Measurements from ENCODE around the gene TENM3.

The TENM3 gene

DNA sequence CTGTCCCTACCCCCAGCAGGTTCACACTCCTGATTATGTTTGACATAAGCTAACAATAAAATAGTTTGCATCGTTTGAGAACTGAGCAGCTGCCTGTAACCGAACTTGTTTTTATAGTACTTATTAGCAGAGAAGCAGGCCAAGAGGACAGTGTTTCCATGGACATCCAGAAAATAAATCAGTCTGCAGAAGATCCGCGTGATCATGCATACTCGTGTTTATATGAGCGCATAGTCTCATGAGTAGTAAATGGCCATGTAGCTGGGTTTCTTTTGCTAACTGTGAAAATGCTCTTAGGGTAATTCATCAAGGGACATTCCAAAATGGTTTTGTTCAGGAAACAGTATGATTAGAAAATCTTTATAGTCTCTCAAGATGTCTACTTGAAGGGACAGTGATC lies 384.8 kb downstream of the TENM3 start:
- no peak for DNase-seq (ENCODE audit: low spot score)

DNA sequence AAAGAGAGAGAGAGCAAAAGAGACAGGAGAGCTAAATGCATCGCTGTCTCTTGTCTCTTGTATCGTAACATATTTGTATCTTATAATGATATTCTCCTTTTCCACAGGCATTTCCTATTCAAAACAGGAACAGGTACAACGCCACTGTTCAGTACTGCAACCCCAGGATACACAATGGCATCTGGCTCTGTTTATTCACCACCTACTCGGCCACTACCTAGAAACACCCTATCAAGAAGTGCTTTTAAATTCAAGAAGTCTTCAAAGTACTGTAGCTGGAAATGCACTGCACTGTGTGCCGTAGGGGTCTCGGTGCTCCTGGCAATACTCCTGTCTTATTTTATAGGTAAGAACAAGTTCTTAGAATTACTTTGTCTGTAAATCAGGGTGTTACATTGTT lies 385.3 kb downstream of the TENM3 start:
- no peak for DNase-seq (ENCODE audit: low spot score)

DNA sequence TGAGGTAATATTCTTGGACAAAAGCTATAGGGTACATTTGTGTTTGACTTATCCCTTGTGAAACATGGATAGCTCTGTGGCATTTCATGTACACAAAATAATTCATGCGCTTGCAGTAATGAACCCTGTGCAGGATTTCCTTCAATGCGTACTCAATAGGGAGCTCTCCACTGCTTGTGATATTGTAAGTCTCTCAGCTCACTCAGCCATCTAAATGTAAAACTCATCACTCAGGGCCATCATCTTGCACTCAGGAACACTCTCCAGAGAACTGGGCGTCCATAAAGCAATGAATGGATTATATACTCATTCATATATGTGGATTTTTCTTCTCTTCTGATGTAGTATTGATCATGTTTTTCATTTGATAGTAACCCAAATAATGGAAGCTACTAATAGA lies 385.9 kb downstream of the TENM3 start:
- DNase-seq (ENCODE audit: low spot score): no peak

DNA sequence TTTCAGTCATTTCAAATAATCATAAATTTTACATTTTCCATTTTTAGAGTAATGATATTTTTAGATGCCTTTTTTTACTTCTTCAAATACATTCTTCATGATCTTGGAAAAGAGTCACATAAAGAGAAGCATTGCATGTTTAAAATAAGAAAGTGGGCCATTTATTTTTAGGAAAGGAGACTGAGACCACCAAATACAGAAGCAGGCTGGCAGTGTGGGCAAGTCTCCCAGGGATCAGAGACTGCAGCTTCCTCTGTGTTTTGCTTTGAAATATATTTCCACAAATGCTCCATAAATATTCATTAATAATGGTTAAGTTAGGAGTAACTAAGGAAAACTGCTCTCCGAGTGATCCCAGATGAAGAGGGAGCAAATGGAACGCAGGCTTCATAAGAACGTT lies 397.3 kb downstream of the TENM3 start:
- DNase-seq (ENCODE audit: low spot score): no peak

DNA sequence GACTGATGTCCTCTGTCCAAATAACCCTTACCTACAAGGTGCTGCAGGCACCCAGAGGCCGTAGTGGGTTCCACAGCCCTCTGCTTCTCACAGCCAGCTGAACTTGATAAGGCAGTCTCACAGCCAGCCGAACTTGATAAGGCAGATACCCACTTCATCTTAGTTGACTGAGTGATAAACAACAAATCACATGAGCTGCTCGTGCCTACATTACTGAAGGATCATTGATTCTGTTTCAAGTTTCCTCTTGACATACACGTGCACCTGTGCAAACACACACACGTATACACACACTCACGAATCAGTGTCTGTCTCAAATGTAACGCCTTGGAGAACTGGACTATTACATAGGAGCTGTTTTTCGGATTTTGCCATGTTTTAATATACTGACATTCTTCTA lies 397.7 kb downstream of the TENM3 start:
- DNase-seq (ENCODE audit: low spot score): no peak

DNA sequence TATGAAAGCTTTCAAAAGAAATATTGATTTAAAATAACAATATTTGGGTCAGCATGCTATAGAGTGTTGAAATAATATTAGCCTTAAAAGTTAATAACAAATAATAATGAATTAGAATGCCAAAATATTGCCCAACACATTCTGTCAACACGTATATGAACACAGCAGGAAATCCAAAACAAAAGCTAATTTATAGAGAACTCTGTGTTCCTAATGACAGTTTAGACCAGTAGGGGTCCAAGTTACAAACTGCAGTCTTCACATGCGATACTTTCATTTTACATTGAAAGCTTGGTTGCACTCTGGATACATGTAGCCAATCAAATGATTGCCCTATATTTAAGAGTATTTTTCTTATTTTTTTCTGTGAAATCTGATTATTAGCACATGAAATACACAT lies 399.6 kb downstream of the TENM3 start:
- DNase-seq (ENCODE audit: low spot score): no peak

DNA sequence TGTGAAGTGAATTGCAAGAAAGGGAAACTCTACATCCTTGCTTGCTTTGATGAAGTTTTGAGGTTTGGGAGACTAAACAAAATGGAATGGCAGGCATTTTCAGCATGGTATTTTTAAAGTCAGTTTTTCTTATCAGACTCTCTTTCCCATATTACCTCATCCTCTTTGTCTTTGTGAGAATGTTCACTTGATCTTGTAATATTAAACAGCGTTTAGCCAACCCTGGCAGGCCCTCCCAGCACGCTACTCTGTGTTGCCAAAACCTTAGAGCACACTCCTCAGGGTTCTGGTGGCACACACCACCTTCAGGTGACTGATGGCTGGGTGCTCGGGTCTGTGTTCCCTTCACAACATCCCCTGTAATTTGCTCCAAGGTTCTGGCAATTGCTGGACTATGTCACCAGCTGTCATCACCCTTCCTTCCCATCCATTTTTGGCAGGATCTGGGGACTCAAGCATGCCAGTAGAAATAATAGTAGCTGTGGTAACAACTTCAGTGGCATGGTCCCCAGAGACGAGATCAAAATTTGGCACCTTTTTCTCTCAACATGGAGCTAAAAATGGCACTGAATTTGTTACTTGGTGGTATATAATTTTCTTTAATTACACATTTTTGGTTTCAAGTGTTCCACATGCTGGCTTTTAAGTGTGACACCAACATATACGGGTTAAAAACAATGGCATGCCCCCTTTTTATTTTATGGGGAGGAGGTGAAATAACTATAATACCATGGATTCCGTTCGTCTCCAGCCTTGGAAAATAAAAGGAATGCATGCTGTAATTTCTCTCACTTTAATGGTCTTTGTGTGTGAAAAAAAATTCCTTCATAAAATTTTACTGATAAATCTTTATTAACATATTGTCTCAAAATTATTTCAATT lies 400.8 kb downstream of the TENM3 start:
- peak; percentile 44 for DNase-seq (ENCODE audit: low spot score)

DNA sequence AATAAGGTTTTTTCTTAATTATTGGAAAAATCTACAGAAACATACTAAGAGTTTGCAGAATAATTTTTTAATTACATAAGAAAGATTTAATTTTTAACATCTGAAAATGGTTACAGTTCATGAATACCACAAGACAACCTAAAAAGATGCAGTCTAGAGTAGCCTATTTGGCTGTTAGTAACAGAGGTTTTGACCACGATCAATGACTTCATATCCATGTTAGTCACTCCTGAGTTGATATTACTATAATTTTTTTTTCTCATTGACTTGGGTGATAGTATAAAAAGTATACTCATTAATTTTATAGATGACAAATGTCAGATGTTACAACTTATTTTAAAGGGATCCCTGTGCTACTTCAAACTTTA lies 401.5 kb downstream of the TENM3 start:
- no peak for DNase-seq (ENCODE audit: low spot score)

DNA sequence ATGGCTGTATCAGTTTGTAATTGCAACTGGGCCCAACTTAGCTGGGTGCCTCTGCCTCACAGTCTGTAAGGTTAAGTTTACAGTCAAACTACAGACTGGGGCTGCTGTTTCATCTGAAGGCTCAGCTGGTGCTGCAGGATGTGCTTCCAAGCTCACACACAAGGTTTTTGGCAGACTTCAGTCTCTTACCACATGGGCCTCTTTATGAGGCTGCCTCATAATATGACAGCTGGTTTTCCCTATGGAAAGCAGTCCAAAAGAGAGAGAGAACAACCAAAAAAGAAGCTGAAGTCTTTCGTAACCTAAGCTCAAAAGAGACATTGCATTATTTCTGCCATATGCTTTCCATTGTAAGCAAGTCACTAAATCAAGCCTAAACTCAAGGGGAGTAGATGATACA lies 402.3 kb downstream of the TENM3 start:
- no peak for DNase-seq (ENCODE audit: low spot score)

DNA sequence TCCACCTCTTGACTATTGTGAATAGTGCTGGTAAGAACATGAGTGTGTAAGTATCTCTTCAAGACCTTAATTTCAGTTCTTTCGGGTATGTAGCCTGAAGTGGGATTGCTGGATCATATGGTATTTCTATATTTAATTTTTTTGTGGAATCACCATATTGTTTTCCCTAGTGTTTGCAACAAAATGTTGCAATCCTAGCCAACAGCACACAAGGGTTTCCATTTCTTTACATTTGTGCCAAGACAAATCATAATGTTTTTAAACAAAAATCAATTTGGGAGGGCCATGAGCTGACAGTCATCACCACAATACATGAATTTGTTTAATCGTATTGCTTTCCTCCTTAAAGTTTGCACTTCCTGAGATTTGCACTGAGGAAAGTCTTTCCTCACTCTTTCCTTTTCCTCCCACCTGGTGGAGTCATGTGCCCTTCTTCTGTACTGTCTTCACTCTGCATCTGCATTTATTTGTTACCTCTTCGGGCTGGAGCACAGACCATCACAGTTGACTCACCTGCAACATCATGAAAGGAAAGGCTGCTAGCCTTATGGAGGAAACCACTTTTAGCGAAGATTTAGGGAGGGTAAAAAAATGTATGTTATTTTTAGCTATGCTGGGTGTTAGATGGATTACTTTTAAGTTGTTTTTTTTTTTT lies 404.6 kb downstream of the TENM3 start:
- DNase-seq (ENCODE audit: low spot score): no peak

DNA sequence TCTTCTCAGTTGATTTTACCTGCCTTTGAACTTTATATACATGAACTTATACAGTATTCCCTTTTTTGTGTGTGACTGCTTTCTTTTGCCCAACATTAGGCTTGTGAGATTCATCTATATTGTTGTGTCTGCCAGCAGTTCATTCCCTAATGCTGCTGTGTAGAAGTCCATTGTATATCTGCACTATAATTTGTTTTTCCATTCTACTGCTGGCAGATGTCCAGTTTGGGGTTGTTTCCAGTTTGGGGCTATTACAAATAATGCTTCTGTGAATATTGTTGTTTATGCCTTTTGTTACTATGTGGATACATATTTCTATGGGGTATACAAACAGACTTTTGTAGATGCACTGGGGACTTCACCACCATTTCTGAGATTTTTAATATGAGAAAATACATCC lies 405.6 kb downstream of the TENM3 start:
- no peak for DNase-seq (ENCODE audit: low spot score)

DNA sequence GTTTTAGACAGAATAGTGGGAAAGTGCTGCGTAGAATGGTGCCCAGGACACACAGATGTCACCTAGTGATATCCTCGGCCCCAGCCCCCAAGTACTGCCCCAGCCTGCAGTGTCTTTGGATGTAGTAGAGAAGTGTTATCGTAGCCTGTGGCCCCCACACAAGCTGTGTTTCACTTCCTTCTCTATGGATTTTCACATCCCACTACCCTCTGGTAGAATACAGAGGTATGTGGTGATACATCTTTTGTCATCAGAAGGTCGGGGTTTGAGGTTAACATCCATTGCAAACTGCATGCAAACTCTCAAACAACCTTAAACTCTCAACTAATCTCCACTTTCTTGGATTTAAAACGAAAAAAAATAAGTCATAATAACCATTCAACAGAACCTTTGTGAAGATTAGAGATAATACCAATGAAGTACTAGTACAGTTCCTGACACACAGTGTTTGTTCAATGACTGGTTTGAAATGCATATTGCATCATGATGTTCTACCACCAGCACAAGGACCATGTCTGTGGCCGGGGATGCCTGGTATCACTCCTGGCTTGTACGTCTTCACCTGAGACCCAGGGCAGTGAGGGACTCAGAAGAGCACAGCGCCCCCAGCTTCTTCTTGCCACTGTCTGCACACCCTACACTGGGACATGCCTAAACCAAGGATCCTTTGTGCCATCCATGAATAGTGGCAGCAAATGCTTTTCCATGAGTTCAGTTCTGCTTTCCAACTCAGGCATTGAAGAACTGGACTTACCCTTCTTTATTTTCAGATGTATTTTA lies 406.7 kb downstream of the TENM3 start:
- no peak for DNase-seq (ENCODE audit: low spot score)

DNA sequence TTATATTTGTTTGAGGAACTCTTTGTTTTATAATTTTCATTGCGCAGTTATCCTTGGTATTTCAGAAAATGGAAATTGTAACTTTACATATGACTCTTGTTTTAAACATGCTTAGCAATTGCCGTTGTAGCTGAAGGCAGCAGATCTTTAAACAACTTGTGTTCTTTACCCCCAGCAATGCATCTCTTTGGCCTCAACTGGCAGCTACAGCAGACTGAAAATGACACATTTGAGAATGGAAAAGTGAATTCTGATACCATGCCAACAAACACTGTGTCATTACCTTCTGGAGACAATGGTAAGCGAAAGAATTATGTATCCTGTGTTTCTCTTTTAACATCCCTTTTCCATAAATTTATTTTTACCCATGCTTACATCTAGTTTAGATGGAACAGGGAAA lies 410.4 kb downstream of the TENM3 start:
- DNase-seq (ENCODE audit: low spot score): peak; percentile 5

DNA sequence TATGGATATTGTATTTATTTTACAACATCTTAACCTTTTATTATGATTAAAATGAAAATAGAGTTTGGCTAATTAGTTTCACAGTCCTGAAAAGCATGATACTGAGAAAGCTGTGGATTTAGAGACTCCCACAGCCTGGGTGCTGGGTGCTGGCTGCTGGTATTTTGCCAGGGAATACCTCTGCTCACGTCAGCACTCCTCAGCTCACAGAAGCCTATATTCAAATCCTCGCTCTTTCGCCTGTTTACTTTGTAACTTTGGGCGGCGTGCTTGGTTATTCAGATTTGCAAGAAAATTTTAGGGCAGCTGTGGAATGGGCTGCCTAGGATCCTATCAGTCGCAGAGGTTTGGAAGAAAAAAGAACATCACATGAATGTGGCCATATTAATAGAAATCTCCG lies 412.1 kb downstream of the TENM3 start:
- DNase-seq (ENCODE audit: low spot score): no peak

DNA sequence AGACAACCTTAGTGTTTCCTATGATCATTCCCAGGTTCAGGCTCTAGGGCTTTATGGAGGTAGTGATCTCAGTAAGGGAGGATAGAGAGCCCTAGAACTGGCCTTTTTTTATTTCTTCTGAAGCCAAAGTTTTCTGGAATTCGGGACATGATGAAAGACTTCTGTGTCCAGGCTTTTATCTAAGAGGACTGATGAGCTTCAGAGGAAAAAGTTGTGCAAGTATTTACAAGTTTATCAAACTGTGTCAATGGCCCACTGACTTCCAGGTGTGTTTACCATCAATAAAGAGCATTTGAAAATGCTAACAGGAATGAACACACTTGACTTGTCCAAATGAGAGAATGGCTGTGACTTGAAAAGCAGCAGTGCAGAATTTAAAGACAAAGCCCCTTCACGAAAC lies 419.3 kb downstream of the TENM3 start:
- no peak for DNase-seq (ENCODE audit: low spot score)

DNA sequence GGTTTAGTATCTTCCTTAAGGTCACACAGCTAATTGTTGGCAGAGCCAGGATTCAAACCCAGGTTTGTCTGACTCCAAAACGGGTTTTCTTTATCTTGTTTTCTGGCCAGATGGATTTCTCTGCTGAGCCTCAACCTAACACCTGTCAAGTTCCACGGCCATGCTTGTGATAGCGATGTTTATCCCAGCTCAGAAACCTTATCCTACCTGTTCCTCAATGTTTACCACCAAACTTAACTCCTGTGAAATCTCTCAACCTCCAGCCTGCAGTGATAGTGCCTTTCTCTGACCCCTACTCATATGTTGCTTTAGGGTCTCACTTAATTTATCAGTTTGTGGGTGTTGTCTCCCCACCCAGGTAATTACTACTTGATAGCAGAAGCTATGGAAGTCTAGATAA lies 428.0 kb downstream of the TENM3 start:
- no peak for DNase-seq (ENCODE audit: low spot score)

DNA sequence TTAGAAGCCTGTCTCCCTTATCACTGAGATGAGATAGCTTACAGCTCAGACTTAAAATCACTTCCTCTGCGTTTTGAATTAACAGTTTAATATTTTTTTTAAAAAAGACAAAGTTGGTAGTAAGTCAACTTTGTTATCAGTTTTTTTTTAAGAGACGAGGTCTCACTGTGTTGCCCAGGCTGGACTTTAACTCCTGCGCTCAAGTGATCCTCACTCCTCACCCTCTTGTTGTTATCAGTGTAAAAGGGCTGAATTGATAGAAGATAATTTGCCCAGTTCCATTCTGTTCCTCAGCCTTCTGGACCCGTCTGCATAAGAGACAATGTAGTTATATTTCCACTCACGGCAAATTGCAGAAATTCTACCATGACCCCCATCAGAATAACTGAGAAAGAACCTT lies 428.5 kb downstream of the TENM3 start:
- no peak for DNase-seq (ENCODE audit: low spot score)

DNA sequence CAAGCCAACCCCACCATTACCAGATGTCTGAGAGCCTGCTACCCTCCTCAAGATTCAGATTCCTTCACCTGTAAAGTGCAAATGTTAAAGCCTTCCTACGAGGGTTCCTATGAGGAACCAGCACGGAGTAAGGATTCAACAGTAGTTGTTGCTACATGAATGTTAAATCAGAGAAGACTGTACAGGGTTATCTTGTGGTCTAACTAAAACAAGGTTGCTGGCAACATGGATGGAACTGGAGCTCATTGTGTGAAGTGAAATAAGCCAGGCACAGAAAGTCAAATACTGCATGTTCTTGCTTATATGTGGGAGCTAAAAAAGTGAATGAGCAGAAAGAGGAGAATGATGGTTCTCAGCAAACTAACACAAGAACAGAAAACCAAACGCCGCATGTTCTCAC lies 435.4 kb downstream of the TENM3 start:
- DNase-seq (ENCODE audit: low spot score): no peak

DNA sequence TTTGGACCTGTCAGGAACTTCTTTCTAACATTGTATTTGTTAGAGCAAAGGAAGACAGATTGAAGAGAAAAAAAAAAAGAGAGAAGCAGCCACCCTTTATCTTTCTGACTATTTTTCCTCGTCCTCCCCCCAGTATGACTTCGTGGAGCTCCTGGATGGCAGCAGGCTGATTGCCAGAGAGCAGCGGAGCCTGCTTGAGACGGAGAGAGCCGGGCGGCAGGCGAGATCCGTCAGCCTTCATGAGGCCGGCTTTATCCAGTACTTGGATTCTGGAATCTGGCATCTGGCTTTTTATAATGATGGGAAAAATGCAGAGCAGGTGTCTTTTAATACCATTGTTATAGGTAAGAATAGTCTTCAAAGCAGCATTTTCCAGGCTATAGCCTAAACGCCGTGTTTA lies 436.3 kb downstream of the TENM3 start:
- DNase-seq (ENCODE audit: low spot score): no peak

DNA sequence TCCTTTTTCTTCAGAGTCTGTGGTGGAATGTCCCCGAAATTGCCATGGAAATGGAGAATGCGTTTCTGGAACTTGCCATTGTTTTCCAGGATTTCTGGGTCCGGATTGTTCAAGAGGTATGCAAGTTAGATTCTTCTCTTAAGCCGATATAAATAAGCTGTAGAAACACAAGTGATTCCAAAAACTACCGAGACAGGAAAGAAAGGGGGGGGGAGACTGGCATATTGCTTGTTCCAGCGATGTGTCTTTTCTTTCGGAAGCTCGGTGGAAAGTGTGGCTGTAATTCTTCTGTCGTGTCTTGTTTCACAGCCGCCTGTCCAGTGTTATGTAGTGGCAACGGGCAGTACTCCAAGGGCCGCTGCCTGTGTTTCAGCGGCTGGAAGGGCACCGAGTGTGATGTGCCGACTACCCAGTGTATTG lies 437.0 kb downstream of the TENM3 start:
- DNase-seq (ENCODE audit: low spot score): no peak

DNA sequence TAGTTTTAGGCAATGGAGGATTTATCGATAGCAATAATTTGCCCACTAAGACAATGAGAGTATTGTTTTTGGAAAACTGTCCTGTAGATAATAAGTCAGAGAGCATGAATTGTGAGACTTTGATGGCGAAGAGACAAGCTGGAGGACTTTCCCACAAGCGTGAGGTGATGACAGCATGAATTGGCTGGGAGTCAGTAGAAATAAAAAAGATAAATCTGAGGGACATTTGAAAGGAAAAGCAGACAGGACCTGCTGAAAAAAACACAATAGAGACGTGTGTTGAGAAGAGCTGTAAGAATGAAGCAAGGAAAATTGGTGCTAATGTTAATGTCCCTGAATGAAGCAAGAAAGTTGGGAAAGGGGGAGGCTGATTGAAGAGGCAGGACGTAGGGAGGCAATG lies 440.5 kb downstream of the TENM3 start:
- no peak for DNase-seq (ENCODE audit: low spot score)

DNA sequence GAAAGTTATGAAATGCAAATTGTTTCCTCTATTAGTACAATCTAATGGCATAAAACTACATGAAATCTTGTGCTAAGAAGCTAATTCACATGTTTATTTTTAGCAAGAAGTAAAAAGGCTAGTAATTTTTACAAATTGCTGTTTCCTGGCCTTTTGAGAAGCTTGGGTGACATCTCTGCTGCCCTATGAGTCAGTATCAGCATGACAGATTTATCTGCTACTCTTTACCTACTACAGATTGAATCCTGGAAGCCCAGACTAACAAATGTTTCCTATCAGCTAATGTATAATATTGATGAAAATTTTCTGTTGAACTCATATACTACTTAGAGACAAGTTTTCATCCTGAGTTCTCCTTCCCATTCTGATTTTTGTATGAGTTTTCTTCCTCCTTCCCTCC lies 441.6 kb downstream of the TENM3 start:
- DNase-seq (ENCODE audit: low spot score): no peak

DNA sequence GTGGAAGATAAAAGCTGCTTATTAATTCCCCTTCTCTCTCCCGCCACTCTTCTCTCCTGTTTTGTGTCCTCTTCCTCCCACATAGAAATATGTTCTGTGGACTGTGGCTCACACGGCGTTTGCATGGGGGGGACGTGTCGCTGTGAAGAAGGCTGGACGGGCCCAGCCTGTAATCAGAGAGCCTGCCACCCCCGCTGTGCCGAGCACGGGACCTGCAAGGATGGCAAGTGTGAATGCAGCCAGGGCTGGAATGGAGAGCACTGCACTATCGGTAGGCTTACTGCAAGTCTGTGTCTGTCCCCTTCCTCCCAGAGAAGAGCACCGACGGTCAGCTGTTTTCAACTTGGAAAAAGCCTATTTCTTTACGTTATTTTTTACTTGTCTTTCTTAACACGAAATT lies 444.9 kb downstream of the TENM3 start:
- no peak for DNase-seq (ENCODE audit: low spot score)
